DOHH2 (cell line): Measurements from ENCODE around the gene SLC16A12.

Source experiments
- H3F3A ChIP-seq: fragments of 200-600 bp; sonication (generic), shearing (Covaris generic); 2 replicates; pipeline ENCODE4 v1.6.0; 2016; ENCODE audit warnings: antibody characterized with exemption, mild to moderate bottlenecking; ENCODE audit not compliant: control insufficient read depth, insufficient read depth
- H3K27ac ChIP-seq: fragments of 200-600 bp; sonication (generic); 2 replicates; pipeline ENCODE4 v1.5.1; 2014; ENCODE audit warnings: low read depth, mild to moderate bottlenecking, low read length, moderate library complexity
- H3K27me3 ChIP-seq: fragments of 200-600 bp; sonication (generic); 2 replicates; pipeline ENCODE4 v1.6.1; 2014; ENCODE audit warnings: mild to moderate bottlenecking, low read length, mixed read lengths; ENCODE audit not compliant: control insufficient read depth
- H3K36me3 ChIP-seq: fragments of 200-600 bp; sonication (generic); 2 replicates; pipeline ENCODE4 v1.6.1; 2014; ENCODE audit warnings: mild to moderate bottlenecking, low read length, moderate library complexity, mixed read lengths; ENCODE audit not compliant: control insufficient read depth
- H3K4me1 ChIP-seq: fragments of 200-600 bp; sonication (generic); 2 replicates; pipeline ENCODE4 v1.6.1; 2014; ENCODE audit warnings: mild to moderate bottlenecking, low read length, mixed read lengths; ENCODE audit not compliant: control insufficient read depth
- H3K4me2 ChIP-seq: fragments of 200-600 bp; sonication (generic); 2 replicates; pipeline ENCODE4 v1.6.0; 2014; ENCODE audit warnings: mild to moderate bottlenecking, low read length, moderate library complexity
- H3K4me3 ChIP-seq: fragments of 200-600 bp; sonication (generic); 2 replicates; pipeline ENCODE4 v1.5.1; 2014; ENCODE audit warnings: mild to moderate bottlenecking, low read length, mixed read lengths
- H3K79me2 ChIP-seq: fragments of 200-600 bp; sonication (generic); 2 replicates; pipeline ENCODE4 v1.6.1; 2014; ENCODE audit warnings: mild to moderate bottlenecking, low read length, mixed read lengths; ENCODE audit not compliant: control insufficient read depth
- H3K9me2 ChIP-seq: fragments of 200-600 bp; sonication (generic); replicated peaks from 2 replicates; pipeline ENCODE4 v1.6.1; 2014; ENCODE audit warnings: mild to moderate bottlenecking, low read length, mixed read lengths; ENCODE audit not compliant: control insufficient read depth
- H3K9me3 ChIP-seq: fragments of 200-600 bp; sonication (generic); 2 replicates; pipeline ENCODE4 v1.6.1; 2014; ENCODE audit warnings: antibody characterized with exemption, low read length, mixed read lengths; ENCODE audit not compliant: control insufficient read depth, insufficient read depth
- H4K20me1 ChIP-seq: fragments of 200-600 bp; sonication (generic); 2 replicates; pipeline ENCODE4 v1.6.0; 2014; ENCODE audit warnings: low read depth, mild to moderate bottlenecking, antibody characterized with exemption, low read length, moderate library complexity; ENCODE audit not compliant: control insufficient read depth, insufficient read depth
- EZH2phosphoT487 ChIP-seq: fragments of 200-600 bp; sonication (generic); IDR thresholded peaks from 2 replicates; pipeline ENCODE4 v1.6.1; 2017; ENCODE audit warnings: borderline replicate concordance, mild to moderate bottlenecking, antibody characterized with exemption, low read length, moderate library complexity, mixed read lengths
- TF ChIP-seq, protein P1 (sequence below): fragments of 200-600 bp; sonication (generic); IDR thresholded peaks from one replicate; pipeline ENCODE4 v1.5.1; 2014; ENCODE audit warnings: antibody characterized with exemption, mild to moderate bottlenecking, low read depth, low read length; ENCODE audit not compliant: poor library complexity, severe bottlenecking

SLC16A12 gene

GRCh38 chr10:89494068-89494467 is 41.3 kb downstream of the SLC16A12 start:
- Histone ChIP-seq H3K4me2 (no peak overlapping the region), H3K36me3 (no peaks in the 10 kb centered on the region), H3K4me1 (no peaks in the 10 kb centered on the region), H3K9me2 (no peaks in the 10 kb centered on the region), H3K4me3 (no peak overlapping the region), H3K79me2 (no peaks in the 10 kb centered on the region), H3K27me3 (no peaks in the 10 kb centered on the region), H3F3A (no peaks in the 10 kb centered on the region), H4K20me1 (no peaks in the 10 kb centered on the region), H3K9me3 (no peaks in the 10 kb centered on the region), H3K27ac (no peak overlapping the region)
- TF ChIP-seq, protein P1, sequence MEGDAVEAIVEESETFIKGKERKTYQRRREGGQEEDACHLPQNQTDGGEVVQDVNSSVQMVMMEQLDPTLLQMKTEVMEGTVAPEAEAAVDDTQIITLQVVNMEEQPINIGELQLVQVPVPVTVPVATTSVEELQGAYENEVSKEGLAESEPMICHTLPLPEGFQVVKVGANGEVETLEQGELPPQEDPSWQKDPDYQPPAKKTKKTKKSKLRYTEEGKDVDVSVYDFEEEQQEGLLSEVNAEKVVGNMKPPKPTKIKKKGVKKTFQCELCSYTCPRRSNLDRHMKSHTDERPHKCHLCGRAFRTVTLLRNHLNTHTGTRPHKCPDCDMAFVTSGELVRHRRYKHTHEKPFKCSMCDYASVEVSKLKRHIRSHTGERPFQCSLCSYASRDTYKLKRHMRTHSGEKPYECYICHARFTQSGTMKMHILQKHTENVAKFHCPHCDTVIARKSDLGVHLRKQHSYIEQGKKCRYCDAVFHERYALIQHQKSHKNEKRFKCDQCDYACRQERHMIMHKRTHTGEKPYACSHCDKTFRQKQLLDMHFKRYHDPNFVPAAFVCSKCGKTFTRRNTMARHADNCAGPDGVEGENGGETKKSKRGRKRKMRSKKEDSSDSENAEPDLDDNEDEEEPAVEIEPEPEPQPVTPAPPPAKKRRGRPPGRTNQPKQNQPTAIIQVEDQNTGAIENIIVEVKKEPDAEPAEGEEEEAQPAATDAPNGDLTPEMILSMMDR = no peak
- TF ChIP-seq EZH2phosphoT487 = no peak

- no peak overlapping the region for H3K4me2 ChIP-seq
- no peaks in the 10 kb centered on the region for H4K20me1 ChIP-seq
- TF ChIP-seq, protein P1 = no peak
- TF ChIP-seq EZH2phosphoT487 = no peak
- H3K9me2 ChIP-seq = no peaks in the 10 kb centered on the region
- H3K79me2 ChIP-seq = no peaks in the 10 kb centered on the region
- no peak overlapping the region for H3K27ac ChIP-seq
- no peaks in the 10 kb centered on the region for H3K27me3 ChIP-seq
- no peaks in the 10 kb centered on the region for H3K36me3 ChIP-seq
- H3K4me1 ChIP-seq = no peaks in the 10 kb centered on the region
- H3K4me3 ChIP-seq = no peak overlapping the region
- H3F3A ChIP-seq = no peaks in the 10 kb centered on the region
- no peaks in the 10 kb centered on the region for H3K9me3 ChIP-seq
Observed at GRCh38 chr10:89491932-89492331, 43.5 kb downstream of the SLC16A12 start.

DNA sequence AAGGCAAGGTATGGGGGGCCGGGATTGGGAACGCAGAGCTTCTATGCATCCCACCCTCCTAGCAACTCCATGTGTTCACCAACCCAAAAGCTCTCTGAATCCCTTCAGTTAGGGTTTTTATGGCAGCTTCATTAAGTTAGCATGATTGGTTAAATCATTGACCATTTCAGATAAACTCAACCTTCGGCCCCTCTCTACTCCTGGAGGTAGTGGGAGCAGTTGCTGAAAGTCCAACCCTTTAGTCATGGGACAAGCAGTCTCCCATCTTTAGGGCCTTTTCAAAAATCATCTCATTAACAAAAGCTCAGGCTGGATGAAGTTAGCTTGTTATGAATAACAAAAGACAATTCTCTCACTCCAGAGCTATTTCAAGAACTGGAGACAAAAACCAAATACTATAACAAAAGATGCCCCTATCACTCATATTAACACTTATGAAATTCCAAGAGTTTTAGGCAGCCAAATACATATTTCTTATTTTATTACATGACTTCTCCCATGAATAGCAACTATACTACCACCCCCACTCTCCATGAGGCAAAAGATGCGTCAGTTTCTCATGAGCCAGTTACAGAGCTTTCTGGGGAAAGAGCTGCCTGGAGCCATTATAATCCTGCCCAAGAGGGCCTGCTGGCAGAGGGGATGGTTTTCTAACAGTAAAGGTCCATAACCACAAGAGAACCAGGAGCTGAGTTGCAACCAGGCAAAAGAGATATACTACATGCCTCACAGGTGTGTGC is 44.6 kb downstream of the SLC16A12 start:
- Histone ChIP-seq H3K27ac (no peak overlapping the region), H3K4me2 (no peak overlapping the region), H3K4me1 (no peaks in the 10 kb centered on the region), H3K9me3 (no peaks in the 10 kb centered on the region), H3F3A (no peaks in the 10 kb centered on the region), H3K4me3 (no peak overlapping the region), H3K27me3 (no peaks in the 10 kb centered on the region), H3K79me2 (no peaks in the 10 kb centered on the region), H3K36me3 (no peaks in the 10 kb centered on the region), H4K20me1 (no peaks in the 10 kb centered on the region), H3K9me2 (no peaks in the 10 kb centered on the region)
- TF ChIP-seq, protein P1 = no peak
- TF ChIP-seq EZH2phosphoT487 = no peak
